NCI-H524 treated with DMSO at 0.1 percent for 48 hours (cell line): Measurements from ENCODE around the gene PHF24.
"Not testable (repeated sequence)": the region's sequence is repeated elsewhere in the genome, so short reads cannot be mapped to it uniquely, and the experiment has no call there.

Source experiments
- DNase-seq: peaks from one replicate; lab custom pipeline; 2025; lab: John Stamatoyannopoulos, UW

The PHF24 gene

GRCh38 chr9:34957492-34958410, at the start of gene PHF24:
PHF24 (plus strand) TSS chr9:34958285; CDS start chr9:34971299, 13,014 bp downstream.
- DNase-seq: no peak

- DNase-seq: no peak
Measured at GRCh38 chr9:34927061-34927460, 31.0 kb upstream of the PHF24 start.

GRCh38 chr9:34928921-34929320, 29.2 kb upstream of the PHF24 start:
- DNase-seq: no peak

- peak; percentile 26 for DNase-seq
Measured at GRCh38 chr9:34929506-34930102, 28.5 kb upstream of the PHF24 start.

- not testable (repeated sequence) for DNase-seq
Measured at GRCh38 chr9:34939989-34940388, 18.1 kb upstream of the PHF24 start.

GRCh38 chr9:34948451-34948850, 9.6 kb upstream of the PHF24 start:
- no peak for DNase-seq

- no peak for DNase-seq
Measured at GRCh38 chr9:34954225-34954624, 3.9 kb upstream of the PHF24 start.

GRCh38 chr9:34956066-34956465, 2.0 kb upstream of the PHF24 start:
- not testable (repeated sequence) for DNase-seq

- no peak for DNase-seq
Measured at GRCh38 chr9:34956648-34957047, 1.4 kb upstream of the PHF24 start.

- no peak for DNase-seq
Measured at GRCh38 chr9:34958411-34958982, 412 bp downstream of the PHF24 start.

GRCh38 chr9:34959461-34959860, 1.4 kb downstream of the PHF24 start:
- DNase-seq: no peak

- DNase-seq: no peak
Measured at GRCh38 chr9:34961574-34962490, 3.7 kb downstream of the PHF24 start.

GRCh38 chr9:34962546-34962945, 4.5 kb downstream of the PHF24 start:
- DNase-seq: no peak

GRCh38 chr9:34963552-34963951, 5.5 kb downstream of the PHF24 start:
- DNase-seq: no peak

GRCh38 chr9:34964458-34964857, 6.4 kb downstream of the PHF24 start:
- DNase-seq: no peak

GRCh38 chr9:34971146-34971811, 13.2 kb downstream of the PHF24 start:
- DNase-seq: no peak

- DNase-seq: no peak
Measured at GRCh38 chr9:34974664-34975063, 16.6 kb downstream of the PHF24 start.

- DNase-seq: no peak
Measured at GRCh38 chr9:34976441-34976840, 18.4 kb downstream of the PHF24 start.

- DNase-seq: no peak
Measured at GRCh38 chr9:34976992-34977391, 18.9 kb downstream of the PHF24 start.

GRCh38 chr9:34980181-34980761, 22.2 kb downstream of the PHF24 start:
- no peak for DNase-seq

- DNase-seq: no peak
Measured at GRCh38 chr9:34982361-34982760, 24.3 kb downstream of the PHF24 start.
